Heart right ventricle (tissue), 16 donors: ENCODE data around the gene PWWP2B. TPM values are rescaled to one million over a fixed set of nuclear protein-coding genes. Genes with fewer than 3 reads are reported as not detected.

ENCODE experiments used
- ATAC-seq, 8 donors: fragments of 200-7000 bp; cut with Tn5 transposase; one replicate each; pipeline ENCODE4 v1.9.1; 2020; ENCODE audit warnings: mild to moderate bottlenecking in 8 of 8, moderate library complexity in 8 of 8, moderate number of reproducible peaks in 1 of 8
- DNase-seq, 2 donors: peaks; one replicate each; pipeline ENCODE4 v3.0.0-alpha.2; 2020
- H3K27ac ChIP-seq, 10 donors: fragments of 200-600 bp; sonication (generic) in 2 of 10; one replicate each; pipeline versions ENCODE4 v1.5.0 to v1.8.0; 2020 to 2022; ENCODE audit warnings: mild to moderate bottlenecking in 3 of 10
- H3K27me3 ChIP-seq, 7 donors: fragments of 200-600 bp; one replicate each; pipeline ENCODE4 v1.8.0; 2021 to 2022; ENCODE audit warnings: mild to moderate bottlenecking in 2 of 7
- H3K36me3 ChIP-seq, 9 donors: fragments of 200-600 bp; sonication (generic) in 1 of 9; one replicate each; pipeline versions ENCODE4 v1.5.0 to v1.8.0; 2020 to 2022; ENCODE audit warnings: mild to moderate bottlenecking in 2 of 9
- H3K4me1 ChIP-seq, 9 donors: fragments of 200-600 bp; sonication (generic) in 1 of 9; one replicate each; pipeline versions ENCODE4 v1.5.0 to v1.8.0; 2020 to 2022; ENCODE audit warnings: mild to moderate bottlenecking in 4 of 9
- H3K4me3 ChIP-seq, 10 donors: fragments of 200-600 bp; sonication (generic) in 2 of 10; one replicate each; pipeline versions ENCODE4 v1.5.0 to v1.8.0; 2020 to 2022; ENCODE audit warnings: mild to moderate bottlenecking in 7 of 10, moderate library complexity in 2 of 10
- H3K9me3 ChIP-seq, 11 donors: fragments of 200-600 bp in 10 of 11; sonication (generic) in 2 of 11; one replicate each; pipeline versions ENCODE4 v1.5.0 to v1.8.0; 2013 to 2022; ENCODE audit warnings: mild to moderate bottlenecking in 2 of 11, control low read depth in 1 of 11, moderate library complexity in 1 of 11
- WGBS, 2 donors: extraction: QIAGEN DNeasy Blood & Tissue Kit; methylation state at CpG; one replicate each; pipeline ENCODE4 v1.1.7; 2013; ENCODE audit warnings: inconsistent platforms in 1 of 2; 5-methylcytosine and 5-hydroxymethylcytosine counted together
- intact Hi-C, 10 donors: fragments of 100-400 bp; cut with DNase I; formaldehyde crosslinking; loops; one replicate each; pipeline versions ENCODE4 v1.11.1 to v1.14.2; 2022
- polyA plus RNA-seq, 2 donors: library from polyadenylated mRNA; stranded (reverse); fragments of 200-250 nt; gene quantifications; one replicate each; pipeline ENCODE4 v1.2.3, GENCODE V29; 2013
- total RNA-seq, 10 donors: library from RNA; stranded (reverse); fragmentation: NEBNext Ultra II Directional in 3 of 10; extraction: Animal tissue kit (Norgen Biotek cat#: 25700) in 3 of 10; gene quantifications; one replicate each; pipeline versions ENCODE4 v1.2.1 to v1.2.4, GENCODE V29; 2021 to 2023
- TF ChIP-seq, protein P1 (sequence below), 9 donors: fragments of 200-600 bp; sonication (generic) in 2 of 9; IDR thresholded peaks; one replicate each; pipeline versions ENCODE4 v1.5.0 to v1.8.0; 2021 to 2022; ENCODE audit warnings: antibody characterized with exemption in 9 of 9, mild to moderate bottlenecking in 5 of 9, moderate library complexity in 1 of 9
- donor health status: Arrhythmogenic right ventricular cardiomyopathy.
- donor health status: ischemic (EF 13 %, LVEDD 7.1; RV severe dilation, severe dysfunction).
- donor health status: healthy with polysubstance abuse.
- donor health status: DM: no; HTN: yes; CAD: no.
- donor health status: DM: no; HTN: no; CAD: no.
- donor health status: ischemic (EF 25% LVEDD 6.9; RV normal size, moderate dysfunction).
- donor health status: ischemic (EF 25% LVEDD 5.7; RV mildly dilated, moderate dysfunction).
- donor health status: healthy.
- donor health status: DM: yes; HTN: yes; CAD: no.
- donor health status: Ischemic cardiomyopathy.
- donor health status: ischemic (EF 35%, LVEDD 5.7; RV mildly dilated, moderate dysfunction).
- donor health status: nonischemic (EF 11% LVEDD 7.7; RV severe dilation, severe dysfunction).
- donor health status: DM: yes; HTN: yes; CAD: no.
- donor health status: PGD.
- donor health status: ischemic (EF 29% LVEDD 5.4; RV normal size, mild dysfunction).
- donor health status: nonischemic (EF 23%, LVEDD 6.1; RV moderate dilation, normal function).

PWWP2B gene
- total and polyA plus RNA-seq, 12 donors: 11.1 to 21.3 (median 15.0) TPM

DNA sequence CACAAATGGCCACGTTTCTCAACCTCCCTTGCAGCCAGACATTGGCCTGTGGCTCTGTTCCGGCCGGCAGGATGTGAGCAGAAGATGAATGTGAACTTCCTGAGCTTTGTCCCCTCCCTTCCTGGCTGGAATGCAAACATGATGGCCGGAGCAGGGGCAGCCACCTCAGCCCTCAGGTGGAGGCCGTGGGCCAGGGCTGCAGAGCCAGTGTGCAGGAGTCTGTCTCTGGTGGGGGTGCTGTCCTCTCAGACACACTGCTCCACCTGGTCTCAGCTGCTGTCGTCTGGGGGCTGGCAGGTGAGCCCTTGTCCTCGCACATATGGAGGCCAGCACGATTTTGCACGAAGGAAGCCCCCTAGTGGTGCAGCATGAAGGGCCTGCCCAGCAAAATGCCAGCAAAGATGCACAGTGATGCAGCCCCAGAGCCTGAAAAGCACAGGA is 25.3 kb upstream of the PWWP2B start:
- Histone ChIP-seq H3K9me3 (peaks cover 0 to 13% (median 0%) of the 10 kb centered on the region in 11 donors), H3K4me1 (peaks cover 0 to 12% (median 0%) of the 10 kb centered on the region in 9 donors), H3K27me3 (peaks cover 0 to 3% (median 0%) of the 10 kb centered on the region in 7 donors), H3K27ac (no peak overlapping the region), H3K36me3 (peaks cover 0 to 18% (median 0%) of the 10 kb centered on the region in 9 donors), H3K4me3 (no peak overlapping the region)
- DNase-seq (no peak), ATAC-seq (peak in 1 of 8 donors; percentile 42)
- TF ChIP-seq, protein P1, sequence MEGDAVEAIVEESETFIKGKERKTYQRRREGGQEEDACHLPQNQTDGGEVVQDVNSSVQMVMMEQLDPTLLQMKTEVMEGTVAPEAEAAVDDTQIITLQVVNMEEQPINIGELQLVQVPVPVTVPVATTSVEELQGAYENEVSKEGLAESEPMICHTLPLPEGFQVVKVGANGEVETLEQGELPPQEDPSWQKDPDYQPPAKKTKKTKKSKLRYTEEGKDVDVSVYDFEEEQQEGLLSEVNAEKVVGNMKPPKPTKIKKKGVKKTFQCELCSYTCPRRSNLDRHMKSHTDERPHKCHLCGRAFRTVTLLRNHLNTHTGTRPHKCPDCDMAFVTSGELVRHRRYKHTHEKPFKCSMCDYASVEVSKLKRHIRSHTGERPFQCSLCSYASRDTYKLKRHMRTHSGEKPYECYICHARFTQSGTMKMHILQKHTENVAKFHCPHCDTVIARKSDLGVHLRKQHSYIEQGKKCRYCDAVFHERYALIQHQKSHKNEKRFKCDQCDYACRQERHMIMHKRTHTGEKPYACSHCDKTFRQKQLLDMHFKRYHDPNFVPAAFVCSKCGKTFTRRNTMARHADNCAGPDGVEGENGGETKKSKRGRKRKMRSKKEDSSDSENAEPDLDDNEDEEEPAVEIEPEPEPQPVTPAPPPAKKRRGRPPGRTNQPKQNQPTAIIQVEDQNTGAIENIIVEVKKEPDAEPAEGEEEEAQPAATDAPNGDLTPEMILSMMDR (IDR thresholded peaks at IDR 0.05): peak in 2 of 9 donors; percentile 8 to 38
- WGBS, 2 donors: 79 to 81% methylated on average over 9 of the region's 9 CpGs
- intact Hi-C loops: no loop called here

GRCh38 chr10:132372516-132373095 is 24.4 kb upstream of the PWWP2B start:
- 88 to 92% methylated on average over 16 of the region's 16 CpGs for WGBS, 2 donors
- peaks cover 0 to 13% (median 0%) of the 10 kb centered on the region in 11 donors for H3K9me3 ChIP-seq
- TF ChIP-seq, protein P1 (IDR thresholded peaks at IDR 0.05): no peak
- intact Hi-C loops: no loop called here
- DNase-seq: no peak
- peaks cover 0 to 12% (median 0%) of the 10 kb centered on the region in 9 donors for H3K4me1 ChIP-seq
- peaks cover 0 to 9% (median 0%) of the 10 kb centered on the region in 9 donors for H3K36me3 ChIP-seq
- H3K4me3 ChIP-seq: no peak overlapping the region
- peak in 2 of 8 donors; percentile 7 to 28 for ATAC-seq
- H3K27me3 ChIP-seq: peaks cover 0 to 3% (median 0%) of the 10 kb centered on the region in 7 donors
- no peak overlapping the region for H3K27ac ChIP-seq

GRCh38 chr10:132373241-132373955 is 23.6 kb upstream of the PWWP2B start:
- no peak overlapping the region for H3K4me3 ChIP-seq
- intact Hi-C loops: no loop called here
- 83 to 89% methylated on average over 25 of the region's 25 CpGs for WGBS, 2 donors
- H3K27me3 ChIP-seq: peaks cover 0 to 3% (median 0%) of the 10 kb centered on the region in 7 donors
- no peak overlapping the region for H3K27ac ChIP-seq
- no peak for ATAC-seq
- peaks cover 0 to under 1% (median 0%) of the 10 kb centered on the region in 9 donors for H3K36me3 ChIP-seq
- DNase-seq: no peak
- peaks cover 0 to 12% (median 0%) of the 10 kb centered on the region in 9 donors for H3K4me1 ChIP-seq
- TF ChIP-seq, protein P1 (IDR thresholded peaks at IDR 0.05): no peak
- H3K9me3 ChIP-seq: peaks cover 0 to 5% (median 0%) of the 10 kb centered on the region in 11 donors

GRCh38 chr10:132374176-132374575 is 22.8 kb upstream of the PWWP2B start:
- Histone ChIP-seq H3K27me3 (peaks cover 0 to 3% (median 0%) of the 10 kb centered on the region in 7 donors), H3K36me3 (no peaks in the 10 kb centered on the region), H3K27ac (no peak overlapping the region), H3K9me3 (no peaks in the 10 kb centered on the region), H3K4me1 (peaks cover 0 to 12% (median 0%) of the 10 kb centered on the region in 9 donors), H3K4me3 (no peak overlapping the region)
- ATAC-seq (no peak), DNase-seq (no peak)
- intact Hi-C loops: no loop called here
- WGBS, 2 donors: 82 to 92% methylated on average over 8 of the region's 8 CpGs
- TF ChIP-seq, protein P1 (IDR thresholded peaks at IDR 0.05): no peak
